Activated B cell treated with CpG ODN at 0.5 μM for 24 hours (primary cell): ENCODE measurements around the gene MCOLN3. TPM values are rescaled to one million over a fixed set of nuclear protein-coding genes. Genes with fewer than 3 reads are reported as not detected.

Experiments used
- ATAC-seq: fragments of 200-7000 bp; cut with Tn5 transposase; one replicate; pipeline ENCODE4 v1.10.0; 2021; ENCODE audit warnings: low read depth, mild to moderate bottlenecking, moderate library complexity
- CTCF ChIA-PET: fragments of 350-600 bp; sonication (Branson Sonifier 250); formaldehyde crosslinking; loops from one replicate; lab custom pipeline; 2021; ENCODE audit warnings: antibody characterized with exemption; lab: Charles Lee
- POLR2A ChIA-PET: fragments of 350-600 bp; sonication (Branson Sonifier 250); formaldehyde crosslinking; loops from one replicate; lab custom pipeline; 2021; ENCODE audit warnings: antibody characterized with exemption; lab: Charles Lee
- DNase-seq: peaks from one replicate; pipeline ENCODE4 v3.0.0; 2022
- H3K27ac Mint-ChIP-seq: one replicate; pipeline ENCODE4 v1.8.0; 2020; ENCODE audit warnings: mixed read lengths
- H3K27me3 Mint-ChIP-seq: one replicate; pipeline ENCODE4 v1.8.0; 2021; ENCODE audit warnings: mixed read lengths
- H3K36me3 Mint-ChIP-seq: one replicate; pipeline ENCODE4 v1.8.0; 2021; ENCODE audit warnings: low read depth, mixed read lengths
- H3K4me1 Mint-ChIP-seq: one replicate; pipeline ENCODE4 v1.8.0; 2021; ENCODE audit warnings: mixed read lengths
- H3K4me3 Mint-ChIP-seq: one replicate; pipeline ENCODE4 v1.8.0; 2020; ENCODE audit warnings: mild to moderate bottlenecking, mixed read lengths
- H3K9me3 Mint-ChIP-seq: one replicate; pipeline ENCODE4 v1.8.0; 2020; ENCODE audit warnings: mixed read lengths
- intact Hi-C: fragments of 100-400 bp; cut with micrococcal nuclease; formaldehyde crosslinking; loops from one replicate; pipeline ENCODE4 v1.15.1; 2024
- total RNA-seq: library from RNA; stranded (reverse); gene quantifications from 2 replicates; pipeline ENCODE4 v1.2.3, GENCODE V29; 2022
- TF ChIP-seq, protein P1 (sequence below): fragments of 200-600 bp; IDR thresholded peaks from one replicate; pipeline ENCODE4 v1.8.0; 2022; ENCODE audit warnings: antibody characterized with exemption, mild to moderate bottlenecking

Gene MCOLN3
- total RNA-seq, 1 donor from 2014 or later, result 0.16 TPM

DNA sequence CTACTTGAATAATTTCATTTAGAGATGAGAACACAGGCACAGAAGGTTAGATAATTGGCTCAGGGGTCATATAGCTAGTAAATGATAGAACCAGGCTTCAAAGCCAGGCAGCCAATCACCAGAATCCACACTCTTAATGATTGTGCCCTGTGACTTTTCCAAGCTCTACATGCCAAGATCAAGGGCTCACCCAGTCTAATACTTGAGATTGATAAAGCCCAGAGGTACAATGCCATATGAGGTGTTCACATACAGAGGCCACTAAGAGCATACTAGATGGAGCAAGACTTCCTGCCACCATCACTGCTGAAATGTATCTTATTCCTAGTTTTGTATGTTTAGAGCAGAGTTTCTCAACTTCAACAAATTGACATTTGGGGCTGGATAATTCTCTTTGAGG lies 40.9 kb upstream of the MCOLN3 start:
- intact Hi-C loops, result no loop called here
- no peak for DNase-seq
- ATAC-seq, result no peak
- POLR2A ChIA-PET, result no interaction called here
- Mint-ChIP-seq H3K36me3 (no peaks in the 10 kb centered on the region), H3K27ac (no peak overlapping the region), H3K27me3 (peaks cover 13% of the 10 kb centered on the region), H3K4me1 (peaks cover 6% of the 10 kb centered on the region), H3K4me3 (no peak overlapping the region), H3K9me3 (no peaks in the 10 kb centered on the region)
- CTCF ChIA-PET, result no interaction called here
- TF ChIP-seq, protein P1, sequence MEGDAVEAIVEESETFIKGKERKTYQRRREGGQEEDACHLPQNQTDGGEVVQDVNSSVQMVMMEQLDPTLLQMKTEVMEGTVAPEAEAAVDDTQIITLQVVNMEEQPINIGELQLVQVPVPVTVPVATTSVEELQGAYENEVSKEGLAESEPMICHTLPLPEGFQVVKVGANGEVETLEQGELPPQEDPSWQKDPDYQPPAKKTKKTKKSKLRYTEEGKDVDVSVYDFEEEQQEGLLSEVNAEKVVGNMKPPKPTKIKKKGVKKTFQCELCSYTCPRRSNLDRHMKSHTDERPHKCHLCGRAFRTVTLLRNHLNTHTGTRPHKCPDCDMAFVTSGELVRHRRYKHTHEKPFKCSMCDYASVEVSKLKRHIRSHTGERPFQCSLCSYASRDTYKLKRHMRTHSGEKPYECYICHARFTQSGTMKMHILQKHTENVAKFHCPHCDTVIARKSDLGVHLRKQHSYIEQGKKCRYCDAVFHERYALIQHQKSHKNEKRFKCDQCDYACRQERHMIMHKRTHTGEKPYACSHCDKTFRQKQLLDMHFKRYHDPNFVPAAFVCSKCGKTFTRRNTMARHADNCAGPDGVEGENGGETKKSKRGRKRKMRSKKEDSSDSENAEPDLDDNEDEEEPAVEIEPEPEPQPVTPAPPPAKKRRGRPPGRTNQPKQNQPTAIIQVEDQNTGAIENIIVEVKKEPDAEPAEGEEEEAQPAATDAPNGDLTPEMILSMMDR, result no peak

DNA sequence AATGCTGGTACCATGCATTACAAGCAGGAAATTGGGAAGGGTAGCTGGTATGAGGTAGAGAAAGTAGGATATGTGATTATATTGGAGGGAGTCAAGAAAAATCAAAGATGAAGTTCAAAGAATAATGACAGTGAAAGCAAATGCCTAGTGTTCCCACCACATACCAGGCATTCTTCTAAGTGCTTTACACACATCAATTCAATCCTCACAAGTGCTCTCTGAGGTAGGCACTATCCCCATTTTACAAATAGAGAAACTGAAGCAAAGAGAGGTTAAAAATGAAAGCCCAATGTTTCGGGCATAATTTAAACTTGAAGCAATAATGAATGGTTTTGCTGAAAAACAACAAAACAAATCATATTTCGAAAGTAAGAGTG lies 40.1 kb upstream of the MCOLN3 start:
- Mint-ChIP-seq H3K9me3 (no peaks in the 10 kb centered on the region), H3K36me3 (no peaks in the 10 kb centered on the region), H3K4me1 (peaks cover 6% of the 10 kb centered on the region), H3K27me3 (peaks cover 11% of the 10 kb centered on the region), H3K27ac (no peak overlapping the region), H3K4me3 (no peak overlapping the region)
- ATAC-seq (no peak), DNase-seq (no peak)
- ChIA-PET CTCF (no interaction called here), POLR2A (no interaction called here)
- intact Hi-C loops, result no loop called here
- TF ChIP-seq, protein P1, result no peak

DNA sequence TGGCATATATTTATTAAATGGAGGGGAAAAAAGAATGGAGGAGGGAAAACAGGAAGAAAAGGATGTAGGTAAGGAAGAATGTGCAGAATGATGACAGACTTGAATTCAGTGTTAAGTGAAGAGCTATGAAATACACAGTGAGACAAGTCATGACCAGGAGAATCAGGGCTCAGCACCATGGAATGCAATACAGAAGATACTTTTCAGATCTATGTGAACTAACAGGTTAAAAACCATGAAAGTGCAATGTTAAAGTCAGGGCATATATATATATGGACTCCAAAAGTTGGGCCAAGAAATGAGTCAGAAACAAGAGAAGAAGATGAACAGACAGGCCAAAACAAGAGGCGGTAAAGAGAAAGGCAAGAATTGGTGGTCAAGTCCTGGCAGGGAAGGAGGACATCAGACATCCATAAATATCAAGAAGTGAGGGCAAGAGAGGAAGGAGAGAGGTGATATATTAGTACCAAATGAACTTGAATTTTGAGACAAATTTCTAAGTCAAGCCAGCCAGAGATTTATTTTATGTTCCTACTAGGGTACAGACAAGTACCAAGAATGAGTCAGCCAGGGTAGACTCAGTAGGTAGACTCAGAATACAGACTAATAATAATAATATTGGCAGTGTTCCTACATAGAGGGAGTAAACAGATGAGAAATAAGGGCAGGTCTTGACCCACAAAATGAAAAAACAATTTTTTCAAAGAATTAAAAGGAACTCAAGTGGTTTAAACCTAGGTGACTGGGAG lies 39.5 kb upstream of the MCOLN3 start:
- H3K9me3 Mint-ChIP-seq, result no peaks in the 10 kb centered on the region
- no peaks in the 10 kb centered on the region for H3K36me3 Mint-ChIP-seq
- ChIA-PET CTCF (no interaction called here), POLR2A (no interaction called here)
- no peak overlapping the region for H3K4me3 Mint-ChIP-seq
- H3K4me1 Mint-ChIP-seq, result peaks cover 6% of the 10 kb centered on the region
- intact Hi-C loops, result no loop called here
- H3K27me3 Mint-ChIP-seq, result peaks cover 10% of the 10 kb centered on the region
- ATAC-seq, result no peak
- H3K27ac Mint-ChIP-seq, result no peak overlapping the region
- TF ChIP-seq, protein P1, result no peak
- no peak for DNase-seq

DNA sequence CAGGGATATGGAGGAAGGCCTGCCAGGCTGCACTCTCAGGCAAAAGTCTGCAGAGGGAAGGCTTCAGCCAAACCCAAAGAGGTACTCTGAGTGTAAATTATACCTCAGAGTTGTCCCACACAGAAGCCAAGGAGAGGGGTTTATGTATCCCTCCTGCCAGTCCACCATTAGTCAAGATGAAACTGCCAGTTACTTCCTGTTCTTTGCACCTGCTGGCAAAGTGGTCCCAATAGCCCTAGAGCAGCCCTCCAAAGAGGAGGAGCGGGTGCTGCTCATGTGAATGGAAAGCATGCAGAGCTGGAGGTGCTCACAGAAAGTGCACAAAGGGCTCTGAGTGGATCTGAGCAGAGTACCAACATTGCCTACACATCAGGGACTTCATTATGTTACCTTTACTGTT lies 37.1 kb upstream of the MCOLN3 start:
- ChIA-PET CTCF (no interaction called here), POLR2A (no interaction called here)
- Mint-ChIP-seq H3K9me3 (no peaks in the 10 kb centered on the region), H3K4me3 (no peak overlapping the region), H3K27me3 (peaks cover 18% of the 10 kb centered on the region), H3K4me1 (no peaks in the 10 kb centered on the region), H3K36me3 (no peaks in the 10 kb centered on the region), H3K27ac (no peak overlapping the region)
- TF ChIP-seq, protein P1, result no peak
- ATAC-seq (no peak), DNase-seq (no peak)
- intact Hi-C loops, result no loop called here

DNA sequence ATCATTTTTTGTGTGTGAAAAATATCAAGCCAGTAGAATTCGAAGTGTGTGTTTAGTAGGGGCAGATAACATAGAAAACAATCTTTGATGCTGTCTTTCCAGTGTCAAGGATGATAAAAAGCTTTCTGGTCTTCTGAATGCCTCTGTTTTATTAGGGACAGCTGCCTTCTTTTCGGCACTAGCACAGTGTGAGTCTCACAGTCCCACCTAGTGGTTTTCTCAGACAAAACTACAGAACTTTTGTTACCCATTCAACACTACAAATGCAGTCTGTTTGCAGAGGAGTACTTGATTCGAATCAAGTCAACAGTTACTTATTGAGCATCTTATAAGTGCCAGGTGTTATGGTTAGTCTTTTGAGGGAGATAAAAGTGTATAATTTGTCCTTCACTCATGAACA lies 30.6 kb upstream of the MCOLN3 start:
- POLR2A ChIA-PET, result no interaction called here
- TF ChIP-seq, protein P1, result no peak
- intact Hi-C loops, result loop anchor here (1.0 kb wide), 1 partner anchor 135 kb away; no protein-coding TSS in a partner anchor
- CTCF ChIA-PET, result interaction anchor here (3.0 kb wide), 1 partner anchor 134 kb away, joined by 12 read pairs; no protein-coding TSS in a partner anchor
- Mint-ChIP-seq H3K27ac (no peak overlapping the region), H3K4me1 (no peaks in the 10 kb centered on the region), H3K36me3 (no peaks in the 10 kb centered on the region), H3K27me3 (peaks cover 17% of the 10 kb centered on the region), H3K4me3 (no peak overlapping the region), H3K9me3 (peaks cover 7% of the 10 kb centered on the region)
- DNase-seq (no peak), ATAC-seq (no peak)
